K562 (cell line): Measurements from ENCODE around the gene CHTF8. TPM values are rescaled to one million over a fixed set of nuclear protein-coding genes. Genes with fewer than 3 reads are reported as not detected.

ENCODE experiments used
- ATAC-seq: fragments of 200-7000 bp; cut with Tn5 transposase; 3 replicates; pipeline ENCODE4 v1.9.1; 2020; ENCODE audit warnings: moderate library complexity
- BruUV-seq: library from RNA; stranded (reverse); fragments of 400-500 nt; replicated peaks from 2 replicates; lab custom pipeline; 2021; lab: Mats Ljungman, UMichigan
- CTCF ChIA-PET: fragments of 300-600 bp; formaldehyde crosslinking; extraction: SDS; loops from one replicate; lab custom pipeline; 2021; ENCODE audit warnings: low intra/inter-chr PET ratio; lab: Yijun Ruan, JAX
- POLR2A ChIA-PET: fragments of 300-600, 350-650 bp; sonication (Branson Sonifier 250); formaldehyde crosslinking; extraction: SDS; loops from one replicate; lab custom pipeline; 2021; ENCODE audit warnings: antibody characterized with exemption, inconsistent platforms; lab: Yijun Ruan, JAX
- DNase-seq, 4 experiments: peaks; one replicate each; pipeline versions ENCODE4 v3.0.0 to v3.0.0-alpha.2; 2011 to 2018; ENCODE audit warnings: low spot score in 3 of 4, mixed read lengths in 3 of 4; ENCODE audit errors: extremely low read depth in 1 of 4
- FAIRE-seq: peaks from 2 replicates; lab custom pipeline; 2011; peaks lifted over from hg19 to GRCh38; lab: Jason Lieb, UNC
- H2AFZ ChIP-seq: 2 replicates; pipeline ENCODE4 v1.6.0; 2011; ENCODE audit warnings: low read depth, low read length, control low read depth, inconsistent platforms
- H3K27ac ChIP-seq: fragments of 200-600 bp; 3 replicates; pipeline ENCODE4 v1.8.0; 2011; ENCODE audit warnings: low read depth, mild to moderate bottlenecking, control low read depth, inconsistent platforms, low read length, moderate library complexity, mixed read lengths; ENCODE audit errors: extremely low read depth
- H3K27me3 ChIP-seq, 2 experiments: fragments of 300-600 bp in 1 of 2; 2 replicates in 1 of 2; 3 replicates in 1 of 2; pipeline versions ENCODE4 v1.6.0 to v1.8.0; 2011; ENCODE audit warnings: inconsistent platforms in 2 of 2, low read length in 2 of 2, mild to moderate bottlenecking in 1 of 2, mixed read lengths in 1 of 2, moderate library complexity in 1 of 2; ENCODE audit not compliant: control insufficient read depth in 2 of 2, insufficient read depth in 2 of 2
- H3K36me3 ChIP-seq: fragments of 300-600 bp; 3 replicates; pipeline ENCODE4 v1.8.0; 2011; ENCODE audit warnings: mild to moderate bottlenecking, low read length, inconsistent platforms; ENCODE audit not compliant: control insufficient read depth, insufficient read depth
- H3K4me1 ChIP-seq, 2 experiments: fragments of 200-600 bp in 1 of 2; replicated peaks in 1 of 2; 2 replicates in 1 of 2; 3 replicates in 1 of 2; pipeline versions ENCODE4 v1.5.1 to v1.8.0; 2011; ENCODE audit warnings: inconsistent platforms in 2 of 2, low read length in 2 of 2, mild to moderate bottlenecking in 1 of 2, mixed read lengths in 1 of 2, moderate library complexity in 1 of 2; ENCODE audit not compliant: control insufficient read depth in 2 of 2, insufficient read depth in 2 of 2
- H3K4me2 ChIP-seq: 2 replicates; pipeline ENCODE4 v1.6.1; 2011; ENCODE audit warnings: low read length, control low read depth, inconsistent platforms, mixed read lengths; ENCODE audit not compliant: insufficient read depth
- H3K4me3 ChIP-seq: fragments of 200-600 bp; sonication (generic), shearing (Covaris generic); 2 replicates; pipeline ENCODE4 v1.5.1; 2016; ENCODE audit warnings: control low read depth, inconsistent platforms
- H3K79me2 ChIP-seq: fragments of 200-600 bp; 3 replicates; pipeline ENCODE4 v1.8.0; 2011; ENCODE audit warnings: low read length, inconsistent platforms; ENCODE audit not compliant: control insufficient read depth, insufficient read depth
- H3K9ac ChIP-seq, 2 experiments: 2 replicates each; pipeline versions ENCODE4 v1.6.0 to v1.6.1; 2011; ENCODE audit warnings: low read depth in 2 of 2, low read length in 2 of 2, control low read depth in 1 of 2, inconsistent platforms in 1 of 2, mild to moderate bottlenecking in 1 of 2, mixed read lengths in 1 of 2; ENCODE audit not compliant: insufficient read depth in 1 of 2
- H3K9me1 ChIP-seq: one replicate; pipeline ENCODE4 v1.6.0; 2011; ENCODE audit warnings: inconsistent platforms, mild to moderate bottlenecking, low read length, moderate library complexity; ENCODE audit not compliant: control insufficient read depth, insufficient read depth
- H3K9me3 ChIP-seq: replicated peaks from 2 replicates; pipeline ENCODE4 v1.5.1; 2011; ENCODE audit warnings: low read depth, low read length, inconsistent platforms; ENCODE audit not compliant: control insufficient read depth, insufficient read depth
- H4K20me1 ChIP-seq: replicated peaks from 2 replicates; pipeline ENCODE4 v1.6.1; 2011; ENCODE audit warnings: low read length, inconsistent platforms, mixed read lengths; ENCODE audit not compliant: control insufficient read depth, insufficient read depth
- C11orf30 ChIP-seq: fragments of 450-650 bp; IDR thresholded peaks from 2 replicates; pipeline ENCODE4 v1.6.1; 2016; ENCODE audit warnings: low read depth, mild to moderate bottlenecking
- CEBPB ChIP-seq: fragments of 450-650 bp; IDR thresholded peaks from 2 replicates; pipeline ENCODE4 v1.6.1; 2016; ENCODE audit warnings: missing genetic modification characterization, missing compliant biosample characterization
- CEBPG ChIP-seq, 3 experiments: fragments of 200-800 bp in 1 of 3; sonication (Bioruptor generic) in 1 of 3; sonication (generic) in 1 of 3; formaldehyde crosslinking in 1 of 3; IDR thresholded peaks in 2 of 3; conservative IDR thresholded peaks in 1 of 3; 2 replicates each; pipeline versions ENCODE4 v1.6.1 to v1.8.0; 2016 to 2022; ENCODE audit warnings: missing compliant biosample characterization in 2 of 3, missing genetic modification characterization in 2 of 3, mild to moderate bottlenecking in 1 of 3, missing genetic modification reagents in 1 of 3
- FOXJ2 ChIP-seq: fragments of 200-800 bp; sonication (Bioruptor generic); IDR thresholded peaks from 2 replicates; pipeline ENCODE4 v1.6.1; 2016; ENCODE audit warnings: missing genetic modification characterization, missing compliant biosample characterization
- MAFF ChIP-seq: IDR thresholded peaks from 2 replicates; pipeline ENCODE4 v1.6.1; 2012; ENCODE audit warnings: low read length, improper control_type of control experiment
- MAFG ChIP-seq: fragments of 450-650 bp; conservative IDR thresholded peaks from 2 replicates; pipeline ENCODE4 v1.6.1; 2016; ENCODE audit warnings: missing genetic modification characterization, missing compliant biosample characterization
- MAFK ChIP-seq: IDR thresholded peaks from 2 replicates; pipeline ENCODE4 v1.6.1; 2011; ENCODE audit warnings: low read length, improper control_type of control experiment
- MEIS2 ChIP-seq: fragments of 450-650 bp; IDR thresholded peaks from 2 replicates; pipeline ENCODE4 v1.6.1; 2014; ENCODE audit warnings: mild to moderate bottlenecking; ENCODE audit not compliant: partially characterized antibody
- RFX7 ChIP-seq: fragments of 250-450 bp; sonication (Bioruptor Pico); IDR thresholded peaks from 2 replicates; pipeline ENCODE4 v1.5.1; 2021; ENCODE audit warnings: mild to moderate bottlenecking
- SMARCE1 ChIP-seq: fragments of 450-650 bp; IDR thresholded peaks from 2 replicates; pipeline ENCODE4 v1.7.1; 2016; ENCODE audit warnings: mild to moderate bottlenecking
- SUPT5H ChIP-seq: fragments of 450-650 bp; IDR thresholded peaks from 2 replicates; pipeline ENCODE4 v1.6.1; 2016
- ZNF316 ChIP-seq: fragments of 450-650 bp; IDR thresholded peaks from 2 replicates; pipeline ENCODE4 v1.6.1; 2016
- WGBS: fragments of 100-300 bp; shearing (Covaris generic); methylation state at CpG from one replicate; pipeline ENCODE4 v1.1.6; 2016; ENCODE audit warnings: low coverage, mixed read lengths; ENCODE audit not compliant: insufficient coverage; ENCODE audit errors: missing lambda C conversion rate; 5-methylcytosine and 5-hydroxymethylcytosine counted together
- in situ Hi-C: fragments of 300-500 bp; cut with MboI; formaldehyde crosslinking; loops from 4 replicates; pipeline ENCODE4 v1.15.0; 2018; ENCODE audit warnings: inconsistent platforms, mixed read lengths
- intact Hi-C: fragments of 100-400 bp; cut with micrococcal nuclease; formaldehyde crosslinking; loops from 2 replicates; pipeline ENCODE4 v1.14.2; 2022
- polyA plus RNA-seq, 8 experiments: library from polyadenylated mRNA; depleted of rRNA in 4 of 8; stranded (reverse) in 5 of 8; unstranded in 3 of 8; fragments of >200 nt; fragmentation: Nextera tagmentation in 2 of 8; fragmentation: Illumina TruSeq in 1 of 8; extraction: Ambion mirVana in 2 of 8; extraction: Trizol in 1 of 8; gene quantifications; 2 replicates each; pipeline versions ENCODE4 v1.2.1 to v1.2.3, GENCODE V29; 2011 to 2014; ENCODE audit warnings: inconsistent platforms in 1 of 8, missing spikeins in 1 of 8
- total RNA-seq, 7 experiments: library from RNA; depleted of rRNA in 6 of 7; stranded (reverse); fragments of >200 nt in 6 of 7; fragmentation: Illumina TruSeq in 2 of 7; extraction: Trizol in 2 of 7; gene quantifications; 2 replicates each; pipeline versions ENCODE4 v1.2.1 to v1.2.3, GENCODE V29; 2011 to 2021; ENCODE audit warnings: low replicate concordance in 1 of 7
- TF ChIP-seq, protein P1 (sequence below), 2 experiments: IDR thresholded peaks in 1 of 2; conservative IDR thresholded peaks in 1 of 2; 2 replicates each; pipeline ENCODE4 v1.6.1; 2016; ENCODE audit warnings: low read depth in 2 of 2, mild to moderate bottlenecking in 1 of 2, missing compliant biosample characterization in 1 of 2, missing genetic modification characterization in 1 of 2, moderate library complexity in 1 of 2
- TF ChIP-seq, protein P2 (sequence below): fragments of 250-450 bp; sonication (Bioruptor Pico); IDR thresholded peaks from 2 replicates; pipeline ENCODE4 v1.5.0; 2021

Gene CHTF8
- total and polyA plus RNA-seq, 9 of the 15 experiments (the other 6 are each of a cell fraction or from before 2014, with no cell fraction given): 20.2 to 199 (median 108) TPM

DNA sequence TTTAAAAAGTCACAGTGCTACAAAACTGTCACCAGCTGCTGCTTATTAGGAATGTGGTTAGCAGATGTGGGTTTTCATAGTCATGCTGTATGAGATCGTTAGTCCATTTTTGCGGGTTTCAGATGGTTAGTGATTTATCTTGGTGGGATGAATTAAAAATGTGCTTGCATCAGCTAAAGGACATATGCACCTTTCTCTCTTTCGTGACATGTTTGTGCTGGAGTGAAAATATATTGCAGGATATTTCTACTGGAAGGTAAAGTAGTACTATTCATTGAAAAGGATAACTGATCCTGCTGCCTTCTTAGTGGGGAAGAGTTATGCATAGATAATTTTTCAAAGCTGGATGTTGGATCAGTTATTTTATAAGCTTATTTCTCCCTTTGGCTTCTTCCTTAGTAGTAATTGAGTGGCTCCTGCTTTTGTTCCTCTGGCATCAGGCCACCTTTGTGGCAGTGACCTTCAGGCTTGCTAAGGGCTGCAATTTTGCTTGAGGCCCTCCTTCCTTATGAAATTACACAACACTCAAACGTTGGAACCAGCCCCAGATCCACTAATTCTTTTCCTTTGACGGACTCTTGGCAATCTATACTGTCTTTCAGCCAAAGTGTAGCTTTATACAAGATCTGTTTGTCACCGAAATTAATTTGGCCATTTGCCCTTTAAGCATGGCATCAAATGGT lies 47.1 kb upstream of the CHTF8 start:
- ATAC-seq (no peak), FAIRE-seq (peak; percentile 67), DNase-seq (no peak)
- in situ Hi-C loops (no loop called here), intact Hi-C loops (no loop called here)
- Histone ChIP-seq H3K9me3 (no peaks in the 10 kb centered on the region), H3K4me2 (no peak overlapping the region), H3K4me1 (no peaks in the 10 kb centered on the region; a peak in 1 of 5 replicates), H3K9me1 (no peaks in the 10 kb centered on the region), H4K20me1 (no peaks in the 10 kb centered on the region), H3K79me2 (no peaks in the 10 kb centered on the region), H3K4me3 (no peak overlapping the region), H3K27ac (0 out of 3 replicates have a peak overlapping the region, but pooled peaks have one; percentile 17), H2AFZ (no peak overlapping the region), H3K36me3 (0 out of 3 replicates have a peak, but pooled peaks cover 3% of the 10 kb centered on the region), H3K9ac (no peak overlapping the region), H3K27me3 (no peaks in the 10 kb centered on the region)
- ChIA-PET CTCF (no interaction called here), POLR2A (interaction anchor here (0.6 to 1.2 kb wide), 3 partner anchors 12 to 150 kb away, joined by 3 read pairs; no protein-coding TSS in a partner anchor)
- TF ChIP-seq SMARCE1: no peak
- no peak for TF ChIP-seq RFX7 (CRISPR knock-in tag)
- TF ChIP-seq MAFG (tag): 0 out of 2 replicates have a peak, but pooled peaks have one; percentile 27
- no peak for TF ChIP-seq SUPT5H
- TF ChIP-seq MAFF: peak; percentile 17; the same call in 1 of the 2 replicates
- TF ChIP-seq C11orf30: 0 out of 2 replicates have a peak, but pooled peaks have one; percentile 42
- TF ChIP-seq, protein P1, sequence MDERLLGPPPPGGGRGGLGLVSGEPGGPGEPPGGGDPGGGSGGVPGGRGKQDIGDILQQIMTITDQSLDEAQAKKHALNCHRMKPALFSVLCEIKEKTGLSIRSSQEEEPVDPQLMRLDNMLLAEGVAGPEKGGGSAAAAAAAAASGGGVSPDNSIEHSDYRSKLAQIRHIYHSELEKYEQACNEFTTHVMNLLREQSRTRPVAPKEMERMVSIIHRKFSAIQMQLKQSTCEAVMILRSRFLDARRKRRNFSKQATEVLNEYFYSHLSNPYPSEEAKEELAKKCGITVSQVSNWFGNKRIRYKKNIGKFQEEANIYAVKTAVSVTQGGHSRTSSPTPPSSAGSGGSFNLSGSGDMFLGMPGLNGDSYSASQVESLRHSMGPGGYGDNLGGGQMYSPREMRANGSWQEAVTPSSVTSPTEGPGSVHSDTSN (CRISPR knock-in tag; IDR thresholded peaks at IDR 0.05; ENCODE audit: low read depth): no peak
- TF ChIP-seq, protein P1 (tag; conservative IDR thresholded peaks at IDR 0.05; ENCODE audit: low read depth): 0 out of 2 replicates have a peak, but pooled peaks have one; percentile 22
- peak; percentile 68 for TF ChIP-seq ZNF316
- no peak for TF ChIP-seq CEBPG (CRISPR knock-in tag; IDR thresholded peaks at IDR 0.05)
- TF ChIP-seq CEBPG (tag; conservative IDR thresholded peaks at IDR 0.05 in 1 of 2, IDR thresholded peaks at IDR 0.05 in 1 of 2): peak in 1 of 2 experiments; percentile 35; a peak in 1 of 4 replicates
- TF ChIP-seq, protein P2, sequence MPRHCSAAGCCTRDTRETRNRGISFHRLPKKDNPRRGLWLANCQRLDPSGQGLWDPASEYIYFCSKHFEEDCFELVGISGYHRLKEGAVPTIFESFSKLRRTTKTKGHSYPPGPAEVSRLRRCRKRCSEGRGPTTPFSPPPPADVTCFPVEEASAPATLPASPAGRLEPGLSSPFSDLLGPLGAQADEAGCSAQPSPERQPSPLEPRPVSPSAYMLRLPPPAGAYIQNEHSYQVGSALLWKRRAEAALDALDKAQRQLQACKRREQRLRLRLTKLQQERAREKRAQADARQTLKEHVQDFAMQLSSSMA (CRISPR knock-in tag): no peak
- peak; percentile 10 for TF ChIP-seq MEIS2
- TF ChIP-seq FOXJ2: no peak
- peak; percentile 34; the same call in 1 of the 2 replicates for TF ChIP-seq MAFK
- peak; percentile 33; the same call in 1 of the 2 replicates for TF ChIP-seq CEBPB
- 21% methylated on average over 6 of the region's 6 CpGs for WGBS
- BruUV-seq: no TSS peak
